IPS-15b (cell line): ENCODE results near the gene SATB2.

Experiments
- H3K27me3 ChIP-seq: one replicate; pipeline ENCODE4 v1.6.1; 2013; ENCODE audit warnings: low read length; ENCODE audit not compliant: control insufficient read depth, insufficient read depth
- H3K36me3 ChIP-seq: one replicate; pipeline ENCODE4 v1.6.1; 2013; ENCODE audit warnings: low read length; ENCODE audit not compliant: control insufficient read depth, insufficient read depth
- H3K4me1 ChIP-seq: one replicate; pipeline ENCODE4 v1.6.1; 2013; ENCODE audit warnings: mild to moderate bottlenecking, low read length; ENCODE audit not compliant: control insufficient read depth, insufficient read depth
- H3K4me3 ChIP-seq: one replicate; pipeline ENCODE4 v1.5.1; 2013; ENCODE audit warnings: low read depth, low read length
- H3K9ac ChIP-seq: one replicate; pipeline ENCODE4 v1.6.1; 2013; ENCODE audit warnings: low read depth, mild to moderate bottlenecking, low read length
- H3K9me3 ChIP-seq: one replicate; pipeline ENCODE4 v1.6.1; 2013; ENCODE audit warnings: mild to moderate bottlenecking, low read length; ENCODE audit not compliant: control insufficient read depth, insufficient read depth

SATB2 gene

DNA sequence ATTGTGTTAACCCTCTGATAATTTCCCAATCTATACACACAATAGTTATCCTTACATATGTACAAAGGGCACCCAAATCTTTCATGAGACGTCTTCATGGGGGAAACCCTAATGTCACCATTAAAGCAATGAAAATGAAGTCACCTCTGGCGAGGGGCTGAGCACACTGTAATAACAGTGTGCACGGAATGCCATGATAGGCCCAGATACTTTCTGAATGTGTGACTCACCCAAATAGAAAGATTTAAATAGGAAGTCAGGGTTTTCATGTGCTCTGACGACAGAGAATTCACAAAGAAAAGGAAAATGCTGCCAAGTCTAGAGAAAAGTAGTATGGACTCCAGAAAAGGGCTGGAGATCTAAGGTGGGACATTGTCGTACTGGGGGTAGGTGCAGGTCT is 128.3 kb downstream of the SATB2 start:
- H3K4me3 ChIP-seq: no peak overlapping the region
- H3K27me3 ChIP-seq: no peaks in the 10 kb centered on the region
- H3K36me3 ChIP-seq: no peaks in the 10 kb centered on the region
- no peaks in the 10 kb centered on the region for H3K4me1 ChIP-seq
- H3K9me3 ChIP-seq: no peaks in the 10 kb centered on the region
- H3K9ac ChIP-seq: no peak overlapping the region

DNA sequence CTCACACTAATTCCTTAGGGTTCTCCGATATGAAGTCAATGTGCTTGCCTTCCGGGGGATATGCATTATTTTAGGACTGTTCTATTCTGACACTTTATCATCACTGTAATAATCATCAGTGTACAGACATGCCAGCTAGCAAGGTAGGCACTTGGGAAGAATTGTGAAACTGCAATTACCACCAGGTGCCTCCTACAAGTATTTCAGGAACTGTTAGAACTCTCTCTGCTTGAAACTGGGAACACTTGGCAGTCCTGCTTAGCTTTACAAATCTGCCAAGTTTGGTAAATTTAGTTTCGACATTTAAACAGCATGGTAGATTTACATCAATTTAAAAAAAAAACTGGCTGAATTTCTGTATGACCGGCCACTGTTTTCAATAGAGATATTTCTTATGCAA is 128.7 kb downstream of the SATB2 start:
- no peaks in the 10 kb centered on the region for H3K36me3 ChIP-seq
- no peaks in the 10 kb centered on the region for H3K4me1 ChIP-seq
- no peak overlapping the region for H3K4me3 ChIP-seq
- no peak overlapping the region for H3K9ac ChIP-seq
- H3K9me3 ChIP-seq: no peaks in the 10 kb centered on the region
- H3K27me3 ChIP-seq: no peaks in the 10 kb centered on the region

DNA sequence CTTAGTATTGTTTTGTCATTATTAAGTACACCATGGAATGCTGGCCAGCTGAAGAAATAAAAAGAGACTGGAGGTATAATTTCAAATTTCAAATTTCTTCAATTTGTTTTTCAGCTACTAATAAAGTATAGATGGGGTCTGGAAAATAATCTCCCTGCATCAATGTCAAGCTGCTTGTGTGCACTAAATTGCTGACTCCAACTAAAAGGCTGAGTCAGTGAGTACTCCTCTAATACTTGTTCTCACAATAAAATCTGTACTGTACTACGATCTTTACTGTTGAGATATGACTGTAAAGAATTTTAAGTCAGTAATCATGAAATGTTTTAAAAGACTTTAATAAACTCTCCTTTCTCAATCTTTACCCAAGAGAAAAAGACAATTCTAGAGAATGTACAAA is 131.9 kb downstream of the SATB2 start:
- Histone ChIP-seq H3K27me3 (no peaks in the 10 kb centered on the region), H3K9me3 (no peaks in the 10 kb centered on the region), H3K4me1 (no peaks in the 10 kb centered on the region), H3K9ac (no peak overlapping the region), H3K36me3 (no peaks in the 10 kb centered on the region), H3K4me3 (no peak overlapping the region)

DNA sequence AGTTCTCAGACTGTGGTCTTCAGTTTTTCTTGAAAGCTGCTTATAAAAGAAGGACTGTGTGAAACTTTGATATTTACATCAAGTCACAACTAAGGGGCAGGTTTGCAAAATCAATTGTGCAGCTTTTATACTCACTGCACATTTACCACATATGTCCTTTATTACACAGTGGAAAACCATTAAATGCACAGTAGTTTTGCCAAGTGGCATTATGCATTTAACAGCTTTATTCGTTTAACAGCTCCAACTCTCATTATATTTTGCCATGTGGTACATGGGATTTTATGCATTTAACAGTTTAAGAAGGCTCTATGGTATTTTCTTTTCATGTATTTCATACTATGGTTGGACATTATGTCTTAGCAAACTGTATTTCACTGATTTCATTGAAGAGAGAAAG is 135.6 kb downstream of the SATB2 start:
- Histone ChIP-seq H3K4me3 (no peak overlapping the region), H3K27me3 (no peaks in the 10 kb centered on the region), H3K9ac (no peak overlapping the region), H3K36me3 (no peaks in the 10 kb centered on the region), H3K4me1 (no peaks in the 10 kb centered on the region), H3K9me3 (no peaks in the 10 kb centered on the region)

DNA sequence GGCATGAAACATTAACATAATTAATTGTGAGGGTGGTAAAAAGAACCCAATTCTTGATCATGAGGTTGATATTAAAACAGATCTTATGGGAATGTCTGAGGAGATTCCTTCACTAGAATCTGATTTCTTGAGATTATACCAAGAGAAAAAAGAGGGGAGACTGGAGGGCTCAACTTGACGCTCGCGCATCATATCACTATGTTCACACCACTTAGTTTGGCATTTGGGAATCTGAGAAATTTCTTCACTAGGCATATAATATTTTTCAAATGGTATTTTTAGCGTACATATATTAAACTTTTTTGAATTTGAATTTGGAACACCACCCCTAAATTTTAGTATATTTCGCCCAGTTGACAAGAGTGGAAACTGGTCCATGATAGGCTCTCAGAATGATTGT is 140.1 kb downstream of the SATB2 start:
- Histone ChIP-seq H3K9ac (no peak overlapping the region), H3K4me3 (no peak overlapping the region), H3K36me3 (no peaks in the 10 kb centered on the region), H3K9me3 (no peaks in the 10 kb centered on the region), H3K27me3 (no peaks in the 10 kb centered on the region), H3K4me1 (no peaks in the 10 kb centered on the region)

DNA sequence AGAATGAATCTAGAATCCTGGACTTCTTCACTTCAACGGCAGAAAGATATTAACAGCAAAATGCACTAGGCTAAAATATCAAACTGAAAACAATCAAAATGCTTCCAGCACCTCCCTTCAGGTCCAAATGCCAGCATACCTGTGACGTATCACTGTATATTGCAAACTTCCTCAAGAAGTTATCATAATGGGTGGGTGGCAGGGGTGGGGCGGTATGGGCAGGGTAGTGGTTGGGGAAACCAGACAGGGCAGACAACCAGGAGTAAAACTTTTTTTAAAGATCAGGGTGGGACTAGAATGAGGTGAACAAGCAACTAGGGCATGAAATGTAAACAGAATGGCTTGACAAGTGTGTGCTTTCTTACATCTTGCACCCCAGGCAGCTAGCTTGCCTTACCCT is 140.9 kb downstream of the SATB2 start:
- no peaks in the 10 kb centered on the region for H3K36me3 ChIP-seq
- H3K4me3 ChIP-seq: no peak overlapping the region
- H3K9ac ChIP-seq: no peak overlapping the region
- no peaks in the 10 kb centered on the region for H3K9me3 ChIP-seq
- H3K27me3 ChIP-seq: no peaks in the 10 kb centered on the region
- no peaks in the 10 kb centered on the region for H3K4me1 ChIP-seq

DNA sequence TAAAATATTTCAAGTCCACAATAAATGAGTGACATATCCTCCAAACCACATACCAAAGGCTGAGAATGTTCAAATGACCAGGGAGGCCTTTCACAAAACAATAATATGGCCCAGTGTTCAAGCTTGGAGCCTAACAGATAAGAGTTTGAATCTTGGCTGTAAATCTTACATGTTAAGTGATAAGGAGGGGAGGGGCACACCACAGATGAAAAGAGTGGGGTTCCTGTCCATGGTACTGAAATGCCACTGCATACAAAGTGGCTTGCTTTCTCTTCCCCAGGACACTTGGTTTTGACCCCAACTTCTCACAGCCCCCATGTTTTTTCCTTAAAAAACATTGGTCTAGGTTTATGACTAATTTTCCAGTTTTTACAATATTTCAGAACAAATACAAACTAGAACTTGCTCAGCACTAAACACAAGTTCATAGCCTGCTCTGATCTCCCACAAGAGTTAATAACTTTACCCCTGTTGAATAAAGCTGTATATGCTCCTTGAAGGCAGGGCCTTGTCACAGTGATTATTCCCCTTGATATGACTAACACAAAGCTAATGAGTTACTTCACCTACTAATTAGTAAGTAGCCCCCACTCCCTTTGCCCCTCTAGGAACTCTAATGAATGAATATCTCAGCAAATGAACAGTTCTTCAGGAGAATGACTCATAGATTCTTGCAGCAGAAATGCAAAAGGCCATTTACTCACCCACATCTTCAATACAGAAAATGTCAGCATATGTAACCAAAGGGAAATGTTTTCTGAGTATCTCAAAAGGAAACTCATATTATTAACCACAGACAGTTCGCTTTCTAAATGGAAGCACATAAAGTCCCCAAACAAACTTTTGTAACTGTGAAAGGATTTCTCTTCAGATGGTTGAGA is 142.2 kb downstream of the SATB2 start:
- no peaks in the 10 kb centered on the region for H3K4me1 ChIP-seq
- H3K9ac ChIP-seq: no peak overlapping the region
- no peaks in the 10 kb centered on the region for H3K36me3 ChIP-seq
- H3K4me3 ChIP-seq: no peak overlapping the region
- no peaks in the 10 kb centered on the region for H3K27me3 ChIP-seq
- H3K9me3 ChIP-seq: no peaks in the 10 kb centered on the region

DNA sequence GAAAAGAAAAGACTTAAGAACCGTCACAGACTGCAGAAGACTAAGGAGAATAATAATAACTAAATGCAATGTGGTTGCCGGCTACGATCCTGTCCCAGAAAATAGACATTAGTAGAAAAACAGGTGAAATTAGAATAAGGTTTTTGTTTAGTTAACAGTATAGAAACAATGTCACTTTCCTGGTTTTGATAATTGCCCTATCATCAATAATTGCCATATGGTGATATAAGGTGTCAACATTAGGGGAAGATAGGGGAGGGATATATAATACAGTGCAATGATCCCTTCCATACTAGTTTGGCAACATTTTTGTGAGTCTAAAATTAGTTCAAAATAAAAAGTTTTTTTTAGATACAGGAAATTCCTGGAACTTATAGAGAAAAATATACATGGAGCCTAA is 144.8 kb downstream of the SATB2 start:
- Histone ChIP-seq H3K9me3 (no peaks in the 10 kb centered on the region), H3K36me3 (no peaks in the 10 kb centered on the region), H3K4me1 (no peaks in the 10 kb centered on the region), H3K27me3 (no peaks in the 10 kb centered on the region), H3K4me3 (no peak overlapping the region), H3K9ac (no peak overlapping the region)

DNA sequence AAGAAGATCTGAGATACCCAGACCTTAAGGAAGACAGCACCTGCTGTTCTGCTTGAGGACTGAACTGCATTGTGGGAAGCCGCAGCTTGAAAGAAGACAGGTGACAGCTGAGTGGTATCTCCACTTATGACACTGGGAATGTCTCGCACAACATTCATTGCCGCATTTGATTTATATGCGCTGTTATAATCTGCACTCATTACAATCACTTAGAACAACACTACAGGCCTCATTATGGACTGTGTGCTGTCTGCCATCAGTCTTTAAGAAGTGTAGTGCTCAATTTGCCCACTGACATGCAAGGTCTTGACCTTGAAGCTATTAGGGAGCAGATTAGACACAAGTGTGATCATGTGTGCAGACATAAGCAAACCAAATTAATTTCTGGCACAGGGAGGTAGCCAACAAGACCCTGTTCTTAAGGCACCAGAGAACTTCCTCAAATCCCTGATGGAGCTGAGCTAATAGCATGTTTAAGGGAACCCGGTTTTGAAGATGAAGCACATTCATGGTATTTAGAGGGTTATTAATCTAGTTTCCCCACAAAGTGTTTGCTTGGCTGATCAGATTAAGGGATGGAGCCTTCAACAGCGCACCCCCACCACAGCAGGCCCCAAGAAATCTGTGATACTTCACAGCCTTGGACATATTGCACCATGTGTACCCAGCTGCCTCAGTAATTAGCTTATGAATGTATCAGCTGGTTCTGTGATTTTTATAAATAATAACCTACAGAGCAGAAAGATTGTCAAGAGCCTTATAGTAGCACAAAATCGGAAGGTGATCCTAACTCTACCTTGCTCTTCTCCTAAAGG is 146.8 kb downstream of the SATB2 start:
- Histone ChIP-seq H3K9me3 (no peaks in the 10 kb centered on the region), H3K9ac (no peak overlapping the region), H3K36me3 (no peaks in the 10 kb centered on the region), H3K4me3 (no peak overlapping the region), H3K27me3 (no peaks in the 10 kb centered on the region), H3K4me1 (no peaks in the 10 kb centered on the region)

DNA sequence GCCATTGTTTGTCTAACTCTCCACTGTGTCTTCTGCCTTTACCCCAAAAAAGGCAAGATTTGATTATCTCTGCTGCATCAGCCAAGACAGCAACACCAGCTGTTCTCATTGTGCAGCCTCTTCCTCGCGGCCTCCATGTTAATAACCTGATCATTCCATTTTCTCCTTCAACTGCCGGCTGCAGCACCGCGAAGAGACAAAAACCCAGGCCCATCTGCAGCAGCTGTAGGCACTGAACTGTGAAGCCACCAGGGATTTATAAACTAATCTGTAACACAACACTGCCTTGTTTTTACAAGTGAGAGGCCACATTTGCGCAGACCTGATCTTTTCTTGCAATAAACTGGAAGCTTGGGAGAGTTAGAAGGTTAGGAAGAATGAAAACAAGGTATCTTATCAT is 147.8 kb downstream of the SATB2 start:
- Histone ChIP-seq H3K27me3 (no peaks in the 10 kb centered on the region), H3K9ac (no peak overlapping the region), H3K4me3 (no peak overlapping the region), H3K36me3 (no peaks in the 10 kb centered on the region), H3K4me1 (no peaks in the 10 kb centered on the region), H3K9me3 (no peaks in the 10 kb centered on the region)

DNA sequence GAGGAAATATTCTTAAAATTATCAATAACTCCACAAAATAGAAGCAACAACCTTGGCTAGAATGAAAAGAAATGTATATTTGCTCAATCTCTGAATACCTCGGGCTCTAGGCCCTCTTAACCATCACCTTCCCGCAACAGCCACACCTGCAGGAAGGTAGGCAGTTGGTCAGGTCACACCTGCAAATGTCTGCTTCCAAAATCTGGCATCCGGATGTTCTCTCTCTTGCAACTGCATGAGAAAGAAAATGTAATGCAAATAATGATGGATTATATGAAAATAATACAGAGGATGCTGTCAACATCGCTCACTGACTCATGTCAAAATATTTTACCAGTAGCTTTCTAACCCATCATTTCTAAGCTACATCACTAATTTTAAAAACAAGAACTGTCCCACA is 148.3 kb downstream of the SATB2 start:
- Histone ChIP-seq H3K27me3 (no peaks in the 10 kb centered on the region), H3K4me1 (no peaks in the 10 kb centered on the region), H3K9ac (no peak overlapping the region), H3K9me3 (no peaks in the 10 kb centered on the region), H3K36me3 (no peaks in the 10 kb centered on the region), H3K4me3 (no peak overlapping the region)

DNA sequence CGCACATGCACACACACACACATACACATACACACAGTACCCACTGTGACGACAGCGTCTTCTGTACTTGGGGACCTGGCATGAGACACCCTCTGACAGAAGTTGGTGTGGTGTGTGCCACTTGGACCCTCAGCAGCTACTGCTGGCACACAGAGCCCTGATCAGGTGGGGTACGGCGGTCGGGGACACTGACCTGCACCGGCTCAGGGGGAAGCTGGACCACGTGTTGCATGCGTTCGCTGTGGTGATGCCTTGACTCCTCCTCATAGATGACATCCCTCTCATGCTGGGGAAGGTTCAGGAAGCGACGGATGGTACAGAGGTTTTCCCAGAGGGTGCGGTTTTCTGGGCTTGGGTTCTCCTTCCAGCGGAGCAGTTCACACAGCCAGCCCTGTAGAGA is 149.2 kb downstream of the SATB2 start:
- Histone ChIP-seq H3K4me1 (no peaks in the 10 kb centered on the region), H3K4me3 (no peak overlapping the region), H3K9me3 (no peaks in the 10 kb centered on the region), H3K27me3 (no peaks in the 10 kb centered on the region), H3K36me3 (no peaks in the 10 kb centered on the region), H3K9ac (no peak overlapping the region)
